GM12875 (cell line): ENCODE measurements around the gene CLEC4F.

Experiments used
- H3K4me3 ChIP-seq: one replicate; pipeline ENCODE4 v1.5.1; 2011; ENCODE audit warnings: low read depth, low read length, control low read depth
- CTCF ChIP-seq: IDR thresholded peaks from 2 replicates; pipeline ENCODE4 v1.5.1; 2011; ENCODE audit warnings: low read depth, mild to moderate bottlenecking, control low read depth, inconsistent platforms, low read length, moderate library complexity, borderline replicate concordance; ENCODE audit not compliant: insufficient read depth

Gene CLEC4F

GRCh38 chr2:70832386-70832785 is 12.0 kb upstream of the CLEC4F start:
- H3K4me3 ChIP-seq = no peak overlapping the region
- TF ChIP-seq CTCF = no peak

DNA sequence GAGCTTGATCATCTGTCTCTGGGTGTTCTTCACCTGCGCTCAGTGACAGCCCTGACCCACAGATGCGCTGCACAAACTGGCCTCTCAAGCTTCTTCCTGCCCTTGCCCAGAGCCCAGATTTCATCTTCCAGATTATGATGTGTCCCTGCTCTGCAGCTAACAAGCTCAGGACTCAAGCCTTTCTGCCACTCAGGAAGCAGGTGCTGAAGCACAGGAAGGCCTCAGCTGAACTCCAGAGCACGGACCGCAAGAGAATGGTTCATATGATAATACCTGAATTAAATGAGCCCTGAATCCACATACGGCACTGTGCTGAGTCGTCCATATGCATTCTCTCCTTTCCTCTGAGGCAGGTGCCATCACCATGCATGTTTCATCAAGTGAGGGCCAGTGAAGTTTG is 11.5 kb upstream of the CLEC4F start:
- no peak for TF ChIP-seq CTCF

GRCh38 chr2:70830366-70830765 is 10.0 kb upstream of the CLEC4F start:
- no peak for TF ChIP-seq CTCF
- no peak overlapping the region for H3K4me3 ChIP-seq

More for the DNA sequence above, 11.5 kb upstream of the CLEC4F start:
- no peak overlapping the region for H3K4me3 ChIP-seq

DNA sequence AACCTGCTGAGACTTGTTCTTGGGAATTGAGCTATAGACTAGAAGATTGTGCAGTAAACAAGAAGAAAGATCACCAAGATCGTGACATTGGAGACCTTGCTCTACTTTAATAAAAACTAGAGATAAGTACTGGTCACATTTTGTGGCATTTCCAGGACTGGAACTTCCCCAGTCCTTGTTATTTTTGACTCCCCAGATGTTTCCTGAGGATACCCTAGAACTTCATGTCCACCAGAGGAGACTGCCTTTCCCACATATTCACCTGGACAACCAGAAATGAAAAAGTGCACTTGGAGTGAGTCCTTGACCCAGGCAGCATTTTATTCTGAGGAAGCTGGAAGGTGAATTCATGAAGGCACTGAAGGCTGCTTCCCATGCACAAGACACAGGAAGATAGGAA is 9.5 kb upstream of the CLEC4F start:
- TF ChIP-seq CTCF = no peak
- no peak overlapping the region for H3K4me3 ChIP-seq

- H3K4me3 ChIP-seq = no peak overlapping the region
- no peak for TF ChIP-seq CTCF
Observed at GRCh38 chr2:70828914-70829824, 8.8 kb upstream of the CLEC4F start.

- TF ChIP-seq CTCF = no peak
- no peak overlapping the region for H3K4me3 ChIP-seq
Observed at GRCh38 chr2:70828115-70828514, 7.7 kb upstream of the CLEC4F start.

DNA sequence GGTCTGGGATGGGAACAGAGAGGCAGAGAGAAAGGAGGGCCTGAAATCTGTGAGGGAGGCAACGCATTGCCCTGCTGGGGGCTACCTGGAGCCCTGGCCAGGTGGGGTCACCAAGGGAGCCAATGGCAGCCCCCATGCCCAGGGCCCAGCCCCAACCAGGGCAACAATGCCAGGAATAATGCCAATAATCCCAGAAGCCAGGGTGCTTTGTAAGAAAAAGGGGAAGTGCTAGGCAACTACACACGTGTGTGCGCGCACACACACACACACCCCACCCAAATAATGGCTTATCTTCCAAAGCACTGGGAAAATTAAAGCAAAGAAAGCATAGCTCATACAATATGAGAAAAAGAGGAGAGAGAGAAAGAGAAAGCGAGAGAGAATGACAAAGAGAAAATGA is 7.0 kb upstream of the CLEC4F start:
- H3K4me3 ChIP-seq = no peak overlapping the region
- TF ChIP-seq CTCF = no peak
